Endothelial cell (in vitro differentiated cells): ENCODE measurements around the gene TBC1D8. TPM values are rescaled to one million over a fixed set of nuclear protein-coding genes. Genes with fewer than 3 reads are reported as not detected.

Experiments
- DNase-seq: peaks from one replicate; pipeline ENCODE4 v3.0.0; 2021; ENCODE audit warnings: low spot score
- H3K27ac Mint-ChIP-seq: one replicate; pipeline ENCODE4 v1.8.0; 2021; ENCODE audit warnings: mixed read lengths, inconsistent platforms; ENCODE audit not compliant: unreplicated experiment
- H3K27me3 Mint-ChIP-seq: one replicate; pipeline ENCODE4 v1.8.0; 2021; ENCODE audit warnings: mild to moderate bottlenecking, moderate library complexity, mixed read lengths, inconsistent platforms; ENCODE audit not compliant: unreplicated experiment
- H3K36me3 Mint-ChIP-seq: one replicate; pipeline ENCODE4 v1.8.0; 2021; ENCODE audit warnings: mild to moderate bottlenecking, low read depth, mixed read lengths, inconsistent platforms; ENCODE audit not compliant: unreplicated experiment
- H3K4me1 Mint-ChIP-seq: one replicate; pipeline ENCODE4 v1.8.0; 2021; ENCODE audit warnings: mild to moderate bottlenecking, mixed read lengths, inconsistent platforms; ENCODE audit not compliant: unreplicated experiment
- H3K4me3 Mint-ChIP-seq: one replicate; pipeline ENCODE4 v1.8.0; 2021; ENCODE audit warnings: mild to moderate bottlenecking, mixed read lengths, inconsistent platforms; ENCODE audit not compliant: unreplicated experiment
- H3K9me3 Mint-ChIP-seq: one replicate; pipeline ENCODE4 v1.8.0; 2021; ENCODE audit warnings: mixed read lengths, inconsistent platforms; ENCODE audit not compliant: unreplicated experiment
- total RNA-seq: library from RNA; stranded (reverse); fragmentation: NEBNext Ultra II Directional; extraction: Animal tissue kit (Norgen Biotek cat#: 25700); gene quantifications from one replicate; pipeline ENCODE4 v1.2.1, GENCODE V29; 2021; ENCODE audit not compliant: unreplicated experiment
- TF ChIP-seq, protein P1 (sequence below): fragments of 200-600 bp; sonication (generic); IDR thresholded peaks from one replicate; pipeline ENCODE4 v1.5.0; 2021; ENCODE audit warnings: antibody characterized with exemption; ENCODE audit not compliant: unreplicated experiment

TBC1D8 gene
- total RNA-seq, 1 donor from 2014 or later, result 27.5 TPM

DNA sequence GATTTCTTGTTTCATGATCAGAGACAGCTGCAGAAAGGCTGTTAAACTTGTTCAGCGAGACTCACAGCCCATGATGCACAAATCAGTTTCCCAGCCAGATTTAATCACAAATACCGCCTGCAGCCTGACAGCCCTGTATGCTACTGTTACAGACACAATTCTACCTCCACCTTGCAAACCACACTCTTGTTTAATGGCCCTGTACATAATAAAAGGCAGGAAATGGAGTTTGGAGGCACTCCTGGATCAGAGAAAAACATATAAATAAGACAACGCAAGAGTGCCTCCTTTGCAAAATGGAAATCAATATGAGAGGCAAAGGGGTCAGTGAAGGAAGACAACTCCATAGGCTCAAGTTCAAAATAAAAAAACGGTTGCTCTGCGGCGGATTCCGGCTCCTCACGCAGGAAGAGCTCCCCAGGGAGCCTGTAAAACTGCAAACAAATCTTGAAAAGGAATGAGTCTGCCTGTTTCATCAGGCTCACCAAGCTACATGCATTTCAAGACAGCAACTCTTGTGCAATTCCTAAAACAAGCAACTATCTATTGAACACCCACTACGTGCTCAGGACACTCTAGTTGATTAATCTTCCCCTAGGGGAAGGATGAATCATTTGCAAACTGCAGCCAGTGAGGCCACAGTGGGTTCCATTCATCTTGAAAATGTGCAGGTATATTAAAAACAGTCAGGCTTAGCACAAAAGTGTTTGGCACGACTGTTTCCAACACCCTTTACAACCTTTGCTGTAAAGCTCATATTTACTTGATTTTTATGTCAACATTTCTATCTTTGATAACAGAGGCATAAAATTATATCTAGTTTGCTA lies 37.5 kb downstream of the TBC1D8 start:
- TF ChIP-seq, protein P1, sequence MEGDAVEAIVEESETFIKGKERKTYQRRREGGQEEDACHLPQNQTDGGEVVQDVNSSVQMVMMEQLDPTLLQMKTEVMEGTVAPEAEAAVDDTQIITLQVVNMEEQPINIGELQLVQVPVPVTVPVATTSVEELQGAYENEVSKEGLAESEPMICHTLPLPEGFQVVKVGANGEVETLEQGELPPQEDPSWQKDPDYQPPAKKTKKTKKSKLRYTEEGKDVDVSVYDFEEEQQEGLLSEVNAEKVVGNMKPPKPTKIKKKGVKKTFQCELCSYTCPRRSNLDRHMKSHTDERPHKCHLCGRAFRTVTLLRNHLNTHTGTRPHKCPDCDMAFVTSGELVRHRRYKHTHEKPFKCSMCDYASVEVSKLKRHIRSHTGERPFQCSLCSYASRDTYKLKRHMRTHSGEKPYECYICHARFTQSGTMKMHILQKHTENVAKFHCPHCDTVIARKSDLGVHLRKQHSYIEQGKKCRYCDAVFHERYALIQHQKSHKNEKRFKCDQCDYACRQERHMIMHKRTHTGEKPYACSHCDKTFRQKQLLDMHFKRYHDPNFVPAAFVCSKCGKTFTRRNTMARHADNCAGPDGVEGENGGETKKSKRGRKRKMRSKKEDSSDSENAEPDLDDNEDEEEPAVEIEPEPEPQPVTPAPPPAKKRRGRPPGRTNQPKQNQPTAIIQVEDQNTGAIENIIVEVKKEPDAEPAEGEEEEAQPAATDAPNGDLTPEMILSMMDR, result no peak
- Mint-ChIP-seq H3K4me1 (peaks cover 50% of the 10 kb centered on the region), H3K36me3 (no peaks in the 10 kb centered on the region), H3K27me3 (peaks cover 3% of the 10 kb centered on the region), H3K9me3 (no peaks in the 10 kb centered on the region), H3K27ac (no peak overlapping the region), H3K4me3 (no peak overlapping the region)
- DNase-seq, result no peak

DNA sequence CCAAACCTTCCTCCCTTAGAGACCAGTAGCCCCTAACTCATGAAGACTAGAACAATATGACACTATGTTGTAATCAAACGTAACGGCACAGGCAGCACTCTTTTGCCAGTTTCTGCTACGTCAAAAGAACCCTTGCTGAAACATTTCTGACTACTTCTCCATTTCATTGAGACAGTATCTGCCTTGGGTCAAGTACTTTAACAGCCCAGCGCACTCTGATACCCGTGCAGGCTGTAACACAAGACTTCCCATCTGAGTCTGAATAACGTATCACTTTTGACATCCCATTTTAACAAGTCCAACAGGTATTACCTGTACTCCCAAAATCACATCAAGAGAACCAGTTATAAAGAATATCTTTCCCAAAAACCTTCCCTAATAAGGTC lies 38.4 kb downstream of the TBC1D8 start:
- TF ChIP-seq, protein P1, result no peak
- Mint-ChIP-seq H3K27ac (no peak overlapping the region), H3K27me3 (peaks cover 3% of the 10 kb centered on the region), H3K9me3 (no peaks in the 10 kb centered on the region), H3K4me1 (peaks cover 51% of the 10 kb centered on the region), H3K36me3 (no peaks in the 10 kb centered on the region), H3K4me3 (no peak overlapping the region)
- no peak for DNase-seq

DNA sequence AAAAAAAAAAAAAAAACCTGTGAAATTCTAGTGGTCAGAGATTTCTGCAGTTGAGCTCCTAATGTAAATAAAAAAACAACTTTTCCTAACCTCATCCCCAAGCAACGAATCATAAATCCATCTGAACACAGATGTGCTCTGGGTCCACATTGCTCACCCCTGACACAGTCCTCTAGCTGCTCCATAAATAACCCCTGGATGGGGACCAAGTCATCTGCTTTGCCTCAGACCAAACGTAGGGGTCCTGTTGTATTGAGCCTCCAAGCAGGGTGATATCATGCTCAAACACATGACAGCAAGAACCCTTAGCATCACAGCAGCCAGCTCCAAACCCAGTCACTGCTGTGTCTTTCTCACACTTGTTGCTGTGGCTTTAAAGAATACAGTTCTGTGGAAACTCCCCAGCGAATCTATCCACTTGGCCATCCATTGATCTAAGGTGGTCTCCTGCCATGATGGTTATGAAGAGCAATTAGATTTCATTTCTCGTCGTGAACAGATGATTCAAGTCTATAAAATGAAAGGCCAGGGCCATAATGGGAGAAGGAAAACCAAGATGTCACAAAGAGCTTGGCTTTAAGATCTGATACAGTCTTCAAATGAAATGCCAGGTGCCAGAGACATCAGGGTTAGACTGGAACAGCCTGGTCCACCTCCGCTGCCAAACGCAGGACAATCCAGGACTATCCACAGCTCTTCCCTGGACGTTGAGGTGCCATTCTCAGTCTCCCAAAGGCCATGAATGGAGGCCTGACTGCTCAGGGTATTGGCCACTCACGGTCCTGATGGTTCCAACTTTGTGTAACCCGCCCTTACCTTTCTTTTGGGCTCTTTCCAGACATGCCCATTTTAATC lies 39.0 kb downstream of the TBC1D8 start:
- no peak for DNase-seq
- TF ChIP-seq, protein P1, result no peak
- Mint-ChIP-seq H3K27me3 (peaks cover 3% of the 10 kb centered on the region), H3K9me3 (no peaks in the 10 kb centered on the region), H3K36me3 (no peaks in the 10 kb centered on the region), H3K4me1 (peaks cover 51% of the 10 kb centered on the region), H3K4me3 (no peak overlapping the region), H3K27ac (no peak overlapping the region)

DNA sequence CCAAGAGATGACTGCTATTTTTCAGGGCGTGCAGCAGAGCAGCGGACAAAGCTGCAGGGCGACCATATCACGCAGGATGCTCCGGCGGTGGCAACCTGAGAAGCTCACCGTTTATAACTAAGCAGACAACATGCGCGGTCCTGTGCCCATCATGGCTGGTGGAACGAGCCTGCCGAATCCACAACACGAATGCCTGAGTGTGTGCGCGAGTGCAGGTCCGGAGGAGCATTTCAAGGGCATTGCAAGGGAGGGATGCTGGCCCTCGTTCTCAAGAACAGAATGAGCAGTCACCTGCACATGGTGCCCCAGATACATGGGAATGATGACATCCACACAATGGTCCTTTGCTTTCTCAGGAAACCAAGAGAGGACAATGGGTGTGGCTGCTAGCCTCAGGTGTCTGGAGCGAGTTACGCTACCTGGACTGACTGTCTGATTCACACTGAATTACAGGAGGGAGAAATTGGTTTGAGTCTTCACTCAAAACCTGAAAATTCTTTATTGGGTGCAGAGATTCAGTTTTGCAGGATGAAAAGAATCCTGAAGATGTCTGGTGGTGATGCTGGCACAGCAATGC lies 39.8 kb downstream of the TBC1D8 start:
- Mint-ChIP-seq H3K4me1 (peaks cover 55% of the 10 kb centered on the region), H3K4me3 (no peak overlapping the region), H3K36me3 (no peaks in the 10 kb centered on the region), H3K27me3 (peaks cover 3% of the 10 kb centered on the region), H3K9me3 (no peaks in the 10 kb centered on the region), H3K27ac (no peak overlapping the region)
- no peak for DNase-seq
- TF ChIP-seq, protein P1, result no peak
